ENCODE measurements around the gene GRIK3. TPM values are rescaled to one million over a fixed set of nuclear protein-coding genes. Genes with fewer than 3 reads are reported as not detected.

GRIK3 gene
- total RNA-seq, 3 donors from 2014 or later (not counting 1 experiment from before 2014, with no cell fraction given): not detected

DNA sequence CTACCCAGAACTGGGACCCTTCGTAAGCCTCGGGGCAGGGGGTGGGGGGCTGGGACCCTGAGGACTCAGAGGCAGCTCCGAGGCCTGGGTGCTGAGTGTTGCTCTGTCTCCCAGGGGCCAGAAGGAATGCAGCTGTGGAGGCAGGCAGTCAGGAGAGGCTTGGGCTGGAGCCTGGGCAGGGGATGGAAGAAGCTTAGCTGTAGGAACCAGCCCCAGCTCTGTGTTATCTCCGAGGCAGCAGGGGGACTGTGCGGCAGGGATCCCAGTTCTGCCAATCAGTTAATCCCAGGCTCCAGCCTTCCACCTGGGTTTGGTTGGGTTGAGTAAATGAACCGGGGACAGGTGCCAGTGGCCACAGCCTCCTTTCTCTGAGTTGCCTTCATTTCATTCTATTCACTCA is 8.2 kb upstream of the GRIK3 start:
- Mint-ChIP-seq H3K27me3 (ENCODE audit: low read depth in 2 of 2) (peaks cover 25 to 33% of the 10 kb centered on the region in 2 donors), H3K9me3 (no peaks in the 10 kb centered on the region), H3K4me1 (no peaks in the 10 kb centered on the region), H3K4me3 (no peak overlapping the region), H3K36me3 (no peaks in the 10 kb centered on the region), H3K27ac (no peak overlapping the region)
- no peak for DNase-seq
- no peaks in the 10 kb centered on the region for H3K9me3 ChIP-seq (ENCODE audit: control insufficient read depth, insufficient read depth, low read length)
- no peaks in the 10 kb centered on the region for H3K4me1 ChIP-seq (ENCODE audit: control insufficient read depth, insufficient read depth, low read length)
- no peaks in the 10 kb centered on the region for H3K36me3 ChIP-seq (ENCODE audit: control insufficient read depth, insufficient read depth, low read length)
- H3K27me3 ChIP-seq (ENCODE audit: control insufficient read depth, insufficient read depth, low read length): peaks cover 4% of the 10 kb centered on the region
- intact Hi-C loops (cut with micrococcal nuclease): no loop called here
- ATAC-seq: no peak
- H3K27ac ChIP-seq (ENCODE audit: low read length): no peak overlapping the region
- no peak overlapping the region for H3K4me3 ChIP-seq (ENCODE audit: low read length)
- TF ChIP-seq, protein P1, sequence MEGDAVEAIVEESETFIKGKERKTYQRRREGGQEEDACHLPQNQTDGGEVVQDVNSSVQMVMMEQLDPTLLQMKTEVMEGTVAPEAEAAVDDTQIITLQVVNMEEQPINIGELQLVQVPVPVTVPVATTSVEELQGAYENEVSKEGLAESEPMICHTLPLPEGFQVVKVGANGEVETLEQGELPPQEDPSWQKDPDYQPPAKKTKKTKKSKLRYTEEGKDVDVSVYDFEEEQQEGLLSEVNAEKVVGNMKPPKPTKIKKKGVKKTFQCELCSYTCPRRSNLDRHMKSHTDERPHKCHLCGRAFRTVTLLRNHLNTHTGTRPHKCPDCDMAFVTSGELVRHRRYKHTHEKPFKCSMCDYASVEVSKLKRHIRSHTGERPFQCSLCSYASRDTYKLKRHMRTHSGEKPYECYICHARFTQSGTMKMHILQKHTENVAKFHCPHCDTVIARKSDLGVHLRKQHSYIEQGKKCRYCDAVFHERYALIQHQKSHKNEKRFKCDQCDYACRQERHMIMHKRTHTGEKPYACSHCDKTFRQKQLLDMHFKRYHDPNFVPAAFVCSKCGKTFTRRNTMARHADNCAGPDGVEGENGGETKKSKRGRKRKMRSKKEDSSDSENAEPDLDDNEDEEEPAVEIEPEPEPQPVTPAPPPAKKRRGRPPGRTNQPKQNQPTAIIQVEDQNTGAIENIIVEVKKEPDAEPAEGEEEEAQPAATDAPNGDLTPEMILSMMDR (IDR thresholded peaks at IDR 0.05): no peak
- WGBS (ENCODE audit: insufficient coverage): 66% methylated on average over 6 of the region's 6 CpGs

- intact Hi-C loops (cut with micrococcal nuclease): no loop called here
- Histone ChIP-seq H3K36me3 (ENCODE audit: control insufficient read depth, insufficient read depth, low read length) (no peaks in the 10 kb centered on the region), H3K27ac (ENCODE audit: low read length) (no peak overlapping the region), H3K9me3 (ENCODE audit: control insufficient read depth, insufficient read depth, low read length) (no peaks in the 10 kb centered on the region), H3K4me3 (ENCODE audit: low read length) (no peak overlapping the region), H3K4me1 (ENCODE audit: control insufficient read depth, insufficient read depth, low read length) (no peaks in the 10 kb centered on the region), H3K27me3 (ENCODE audit: control insufficient read depth, insufficient read depth, low read length) (peaks cover 4% of the 10 kb centered on the region)
- Mint-ChIP-seq H3K27ac (no peak overlapping the region), H3K9me3 (no peaks in the 10 kb centered on the region), H3K36me3 (no peaks in the 10 kb centered on the region), H3K4me1 (no peaks in the 10 kb centered on the region), H3K4me3 (no peak overlapping the region), H3K27me3 (ENCODE audit: low read depth in 2 of 2) (peaks cover 26 to 32% of the 10 kb centered on the region in 2 donors)
- DNase-seq (no peak), ATAC-seq (no peak)
- TF ChIP-seq, protein P1 (IDR thresholded peaks at IDR 0.05): no peak
- 86% methylated on average over 2 of the region's 2 CpGs for WGBS (ENCODE audit: insufficient coverage)
Measured at GRCh38 chr1:37041483-37041882, 7.2 kb upstream of the GRIK3 start.

DNA sequence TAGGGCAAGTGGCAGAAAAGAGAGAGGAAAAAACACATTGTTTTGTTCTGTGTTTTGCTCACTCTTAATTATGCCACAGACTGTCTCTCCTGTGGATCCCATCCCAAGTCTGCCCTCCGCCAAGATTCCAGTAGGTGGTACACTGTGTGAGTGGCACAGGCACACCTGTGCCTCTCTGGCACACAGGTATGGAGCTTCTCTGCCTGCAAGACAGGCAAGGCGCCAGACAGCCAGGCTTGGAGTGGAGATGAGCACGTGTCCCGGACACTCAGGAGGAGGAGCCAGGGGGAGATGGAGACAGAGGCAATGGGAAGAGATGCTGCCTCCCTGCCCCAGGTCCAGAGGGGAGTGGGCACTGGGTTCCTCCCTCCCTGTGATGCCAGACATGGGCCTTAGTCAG is 6.5 kb upstream of the GRIK3 start:
- Mint-ChIP-seq H3K27ac (no peak overlapping the region), H3K27me3 (ENCODE audit: low read depth in 2 of 2) (peaks cover 29 to 36% of the 10 kb centered on the region in 2 donors), H3K4me3 (no peak overlapping the region), H3K9me3 (no peaks in the 10 kb centered on the region), H3K4me1 (no peaks in the 10 kb centered on the region), H3K36me3 (no peaks in the 10 kb centered on the region)
- H3K9me3 ChIP-seq (ENCODE audit: control insufficient read depth, insufficient read depth, low read length): no peaks in the 10 kb centered on the region
- TF ChIP-seq, protein P1 (IDR thresholded peaks at IDR 0.05): no peak
- no peaks in the 10 kb centered on the region for H3K36me3 ChIP-seq (ENCODE audit: control insufficient read depth, insufficient read depth, low read length)
- 53% methylated on average over 4 of the region's 4 CpGs for WGBS (ENCODE audit: insufficient coverage)
- DNase-seq (no peak), ATAC-seq (no peak)
- H3K4me1 ChIP-seq (ENCODE audit: control insufficient read depth, insufficient read depth, low read length): peaks cover 3% of the 10 kb centered on the region
- intact Hi-C loops (cut with micrococcal nuclease): no loop called here
- H3K27ac ChIP-seq (ENCODE audit: low read length): no peak overlapping the region
- peaks cover 4% of the 10 kb centered on the region for H3K27me3 ChIP-seq (ENCODE audit: control insufficient read depth, insufficient read depth, low read length)
- H3K4me3 ChIP-seq (ENCODE audit: low read length): no peak overlapping the region

DNA sequence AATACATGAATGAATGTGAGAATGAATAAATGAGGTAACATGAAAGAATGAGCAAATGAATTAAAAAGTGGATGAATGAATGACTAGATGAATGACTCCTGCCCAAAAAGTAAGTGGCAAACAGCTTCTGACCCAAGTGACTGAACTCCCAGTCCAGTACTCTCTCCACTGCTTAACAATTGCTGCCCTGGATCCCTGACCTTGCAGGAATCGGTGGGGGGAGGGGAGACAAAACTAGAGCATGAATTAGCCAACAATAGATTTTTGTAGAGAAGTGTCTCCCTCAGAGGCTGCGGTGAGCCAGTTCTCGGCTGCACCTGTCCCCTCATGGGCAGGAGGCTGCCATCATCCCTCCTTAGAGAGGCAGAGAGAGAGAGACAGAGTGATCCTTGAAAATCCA is 5.9 kb upstream of the GRIK3 start:
- Mint-ChIP-seq H3K4me3 (no peak overlapping the region), H3K27me3 (ENCODE audit: low read depth in 2 of 2) (peaks cover 32 to 40% of the 10 kb centered on the region in 2 donors), H3K36me3 (no peaks in the 10 kb centered on the region), H3K9me3 (no peaks in the 10 kb centered on the region), H3K4me1 (no peaks in the 10 kb centered on the region), H3K27ac (no peak overlapping the region)
- DNase-seq: no peak
- Histone ChIP-seq H3K4me3 (ENCODE audit: low read length) (no peak overlapping the region), H3K27ac (ENCODE audit: low read length) (no peak overlapping the region), H3K9me3 (ENCODE audit: control insufficient read depth, insufficient read depth, low read length) (no peaks in the 10 kb centered on the region), H3K36me3 (ENCODE audit: control insufficient read depth, insufficient read depth, low read length) (no peaks in the 10 kb centered on the region), H3K4me1 (ENCODE audit: control insufficient read depth, insufficient read depth, low read length) (peaks cover 3% of the 10 kb centered on the region), H3K27me3 (ENCODE audit: control insufficient read depth, insufficient read depth, low read length) (peaks cover 6% of the 10 kb centered on the region)
- no peak for ATAC-seq
- intact Hi-C loops (cut with micrococcal nuclease): no loop called here
- TF ChIP-seq, protein P1 (IDR thresholded peaks at IDR 0.05): no peak
- 53% methylated on average over 2 of the region's 3 CpGs for WGBS (ENCODE audit: insufficient coverage)
